ENCODE data around the gene PAK6. TPM values are rescaled to one million over a fixed set of nuclear protein-coding genes. Genes with fewer than 3 reads are reported as not detected.

The PAK6 gene
- total RNA-seq, 1 donor from 2014 or later, result not detected

- Mint-ChIP-seq H3K27ac (ENCODE audit: unreplicated experiment) (no peak overlapping the region), H3K27me3 (ENCODE audit: unreplicated experiment) (peaks cover 4% of the 10 kb centered on the region), H3K9me3 (ENCODE audit: unreplicated experiment) (peaks cover 3% of the 10 kb centered on the region), H3K36me3 (ENCODE audit: unreplicated experiment) (no peaks in the 10 kb centered on the region), H3K4me1 (ENCODE audit: low read depth, unreplicated experiment) (peaks cover 3% of the 10 kb centered on the region), H3K4me3 (ENCODE audit: unreplicated experiment) (no peak overlapping the region)
- DNase-seq, result no peak
- TF ChIP-seq, protein P1, sequence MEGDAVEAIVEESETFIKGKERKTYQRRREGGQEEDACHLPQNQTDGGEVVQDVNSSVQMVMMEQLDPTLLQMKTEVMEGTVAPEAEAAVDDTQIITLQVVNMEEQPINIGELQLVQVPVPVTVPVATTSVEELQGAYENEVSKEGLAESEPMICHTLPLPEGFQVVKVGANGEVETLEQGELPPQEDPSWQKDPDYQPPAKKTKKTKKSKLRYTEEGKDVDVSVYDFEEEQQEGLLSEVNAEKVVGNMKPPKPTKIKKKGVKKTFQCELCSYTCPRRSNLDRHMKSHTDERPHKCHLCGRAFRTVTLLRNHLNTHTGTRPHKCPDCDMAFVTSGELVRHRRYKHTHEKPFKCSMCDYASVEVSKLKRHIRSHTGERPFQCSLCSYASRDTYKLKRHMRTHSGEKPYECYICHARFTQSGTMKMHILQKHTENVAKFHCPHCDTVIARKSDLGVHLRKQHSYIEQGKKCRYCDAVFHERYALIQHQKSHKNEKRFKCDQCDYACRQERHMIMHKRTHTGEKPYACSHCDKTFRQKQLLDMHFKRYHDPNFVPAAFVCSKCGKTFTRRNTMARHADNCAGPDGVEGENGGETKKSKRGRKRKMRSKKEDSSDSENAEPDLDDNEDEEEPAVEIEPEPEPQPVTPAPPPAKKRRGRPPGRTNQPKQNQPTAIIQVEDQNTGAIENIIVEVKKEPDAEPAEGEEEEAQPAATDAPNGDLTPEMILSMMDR (IDR thresholded peaks at IDR 0.05; ENCODE audit: partially characterized antibody, unreplicated experiment), result no peak
Measured at GRCh38 chr15:40269604-40270003, 30.7 kb downstream of the PAK6 start.

DNA sequence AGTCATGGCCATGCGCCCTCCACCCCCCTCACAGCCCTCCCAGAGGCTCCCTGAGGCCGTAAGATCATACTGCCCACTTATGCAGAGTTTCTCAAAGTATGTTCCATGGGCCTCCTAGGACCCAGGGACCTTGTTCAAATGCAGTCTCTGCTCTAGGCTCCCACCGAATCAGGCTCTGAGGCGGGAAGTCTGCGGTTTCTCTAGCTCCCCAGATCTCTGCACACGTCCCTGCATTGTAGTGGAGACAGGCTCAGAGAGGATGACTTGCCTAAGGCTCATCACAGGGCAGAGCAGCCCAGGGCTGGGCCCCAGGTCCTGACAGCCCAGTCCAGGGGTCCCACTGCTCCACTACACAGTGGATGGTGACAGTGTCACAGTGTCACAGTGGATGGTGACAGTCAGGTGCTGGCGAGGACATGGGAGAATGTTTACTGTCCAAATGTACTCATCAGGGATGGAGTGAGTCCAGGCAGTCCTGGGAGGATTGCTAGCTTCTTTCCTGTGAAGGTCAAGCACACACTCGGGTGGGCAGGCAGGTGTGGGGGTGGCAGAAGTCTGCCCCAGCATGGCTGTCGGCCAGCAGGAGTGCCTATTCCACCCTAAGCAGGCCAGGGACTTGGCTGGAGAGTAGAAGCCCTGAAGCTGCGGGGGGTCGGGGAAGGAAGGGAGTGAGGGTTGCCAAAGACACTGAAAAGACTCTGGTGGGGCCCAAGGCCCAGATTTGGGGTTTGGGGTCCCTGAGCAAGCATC is 31.6 kb downstream of the PAK6 start:
- no peak overlapping the region for H3K4me3 Mint-ChIP-seq (ENCODE audit: unreplicated experiment)
- H3K4me1 Mint-ChIP-seq (ENCODE audit: low read depth, unreplicated experiment), result no peaks in the 10 kb centered on the region
- H3K9me3 Mint-ChIP-seq (ENCODE audit: unreplicated experiment), result peaks cover 3% of the 10 kb centered on the region
- H3K27me3 Mint-ChIP-seq (ENCODE audit: unreplicated experiment), result peaks cover 8% of the 10 kb centered on the region
- TF ChIP-seq, protein P1 (IDR thresholded peaks at IDR 0.05; ENCODE audit: partially characterized antibody, unreplicated experiment), result no peak
- no peak overlapping the region for H3K27ac Mint-ChIP-seq (ENCODE audit: unreplicated experiment)
- DNase-seq, result no peak
- no peaks in the 10 kb centered on the region for H3K36me3 Mint-ChIP-seq (ENCODE audit: unreplicated experiment)

DNA sequence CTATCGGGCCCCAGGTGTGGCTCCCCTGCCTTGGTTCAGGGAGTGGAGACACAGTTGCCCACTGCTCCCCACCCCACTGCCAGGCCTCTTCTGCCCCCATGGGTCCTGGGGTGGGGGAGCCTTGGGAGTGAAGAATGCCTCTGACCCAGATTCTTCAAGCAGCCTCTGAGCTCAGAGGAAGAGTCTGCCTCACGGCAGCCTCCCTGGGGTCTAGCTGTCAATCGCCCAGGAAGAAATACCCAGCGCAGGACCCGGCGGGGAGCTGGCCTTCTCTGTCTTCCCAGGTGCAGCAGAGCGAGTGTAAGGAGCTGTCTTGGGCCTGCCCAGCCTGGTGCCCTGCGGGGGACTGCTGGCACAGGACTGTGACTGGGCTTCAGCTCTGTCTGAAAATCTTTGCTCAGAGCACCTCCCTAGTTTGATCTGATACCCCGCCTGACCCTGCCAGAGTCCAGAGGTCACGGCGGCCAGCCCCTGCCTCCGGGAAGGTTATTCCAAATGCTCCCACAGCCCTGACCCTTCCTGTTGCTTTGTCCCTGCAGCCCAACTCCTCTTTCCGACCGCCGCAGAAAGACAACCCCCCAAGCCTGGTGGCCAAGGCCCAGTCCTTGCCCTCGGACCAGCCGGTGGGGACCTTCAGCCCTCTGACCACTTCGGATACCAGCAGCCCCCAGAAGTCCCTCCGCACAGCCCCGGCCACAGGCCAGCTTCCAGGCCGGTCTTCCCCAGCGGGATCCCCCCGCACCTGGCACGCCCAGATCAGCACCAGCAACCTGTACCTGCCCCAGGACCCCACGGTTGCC is 33.0 kb downstream of the PAK6 start:
- H3K4me1 Mint-ChIP-seq (ENCODE audit: low read depth, unreplicated experiment), result peaks cover 2% of the 10 kb centered on the region
- H3K9me3 Mint-ChIP-seq (ENCODE audit: unreplicated experiment), result peaks cover 3% of the 10 kb centered on the region
- peaks cover 8% of the 10 kb centered on the region for H3K27me3 Mint-ChIP-seq (ENCODE audit: unreplicated experiment)
- TF ChIP-seq, protein P1 (IDR thresholded peaks at IDR 0.05; ENCODE audit: partially characterized antibody, unreplicated experiment), result no peak
- no peak for DNase-seq
- H3K36me3 Mint-ChIP-seq (ENCODE audit: unreplicated experiment), result no peaks in the 10 kb centered on the region
- no peak overlapping the region for H3K4me3 Mint-ChIP-seq (ENCODE audit: unreplicated experiment)
- H3K27ac Mint-ChIP-seq (ENCODE audit: unreplicated experiment), result no peak overlapping the region

DNA sequence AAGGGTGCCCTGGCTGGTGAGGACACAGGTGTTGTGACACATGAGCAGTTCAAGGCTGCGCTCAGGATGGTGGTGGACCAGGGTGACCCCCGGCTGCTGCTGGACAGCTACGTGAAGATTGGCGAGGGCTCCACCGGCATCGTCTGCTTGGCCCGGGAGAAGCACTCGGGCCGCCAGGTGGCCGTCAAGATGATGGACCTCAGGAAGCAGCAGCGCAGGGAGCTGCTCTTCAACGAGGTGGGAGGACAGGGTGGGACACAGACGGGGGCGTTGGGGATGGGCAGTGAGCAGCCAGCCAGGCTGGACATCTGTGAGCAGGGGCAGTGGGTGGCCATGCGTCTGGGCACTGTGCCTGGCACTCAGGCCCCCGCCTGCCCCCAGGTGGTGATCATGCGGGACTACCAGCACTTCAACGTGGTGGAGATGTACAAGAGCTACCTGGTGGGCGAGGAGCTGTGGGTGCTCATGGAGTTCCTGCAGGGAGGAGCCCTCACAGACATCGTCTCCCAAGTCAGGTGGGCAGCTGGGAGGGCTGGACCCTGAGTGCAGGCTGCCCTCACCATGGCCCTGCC is 33.7 kb downstream of the PAK6 start:
- TF ChIP-seq, protein P1 (IDR thresholded peaks at IDR 0.05; ENCODE audit: partially characterized antibody, unreplicated experiment), result no peak
- H3K27me3 Mint-ChIP-seq (ENCODE audit: unreplicated experiment), result peaks cover 8% of the 10 kb centered on the region
- peaks cover 2% of the 10 kb centered on the region for H3K4me1 Mint-ChIP-seq (ENCODE audit: low read depth, unreplicated experiment)
- no peak for DNase-seq
- peaks cover 3% of the 10 kb centered on the region for H3K9me3 Mint-ChIP-seq (ENCODE audit: unreplicated experiment)
- H3K36me3 Mint-ChIP-seq (ENCODE audit: unreplicated experiment), result no peaks in the 10 kb centered on the region
- no peak overlapping the region for H3K4me3 Mint-ChIP-seq (ENCODE audit: unreplicated experiment)
- no peak overlapping the region for H3K27ac Mint-ChIP-seq (ENCODE audit: unreplicated experiment)

Data from glutamatergic neuron (in vitro differentiated cells).